Activated effector memory CD4-positive, alpha-beta T cell treated with anti-CD3 and anti-CD28 coated beads, Interleukin-2, amount 50 U/mL, for 16 hours (primary cell): ENCODE measurements around the gene BUB3.
A peak's percentile ranks its signal among the peaks of the same experiment; 100 is the strongest.
"Not testable (repeated sequence)": the region's sequence is repeated elsewhere in the genome, so short reads cannot be mapped to it uniquely, and the experiment has no call there.

Experiments
- DNase-seq: peaks from one replicate; pipeline ENCODE4 v3.0.0-alpha.2; 2020

Gene BUB3

GRCh38 chr10:123154711-123155505 lies 706 bp downstream of the BUB3 start:
- DNase-seq = peak; percentile 82

GRCh38 chr10:123156078-123156477 lies 1.9 kb downstream of the BUB3 start:
- no peak for DNase-seq

DNA sequence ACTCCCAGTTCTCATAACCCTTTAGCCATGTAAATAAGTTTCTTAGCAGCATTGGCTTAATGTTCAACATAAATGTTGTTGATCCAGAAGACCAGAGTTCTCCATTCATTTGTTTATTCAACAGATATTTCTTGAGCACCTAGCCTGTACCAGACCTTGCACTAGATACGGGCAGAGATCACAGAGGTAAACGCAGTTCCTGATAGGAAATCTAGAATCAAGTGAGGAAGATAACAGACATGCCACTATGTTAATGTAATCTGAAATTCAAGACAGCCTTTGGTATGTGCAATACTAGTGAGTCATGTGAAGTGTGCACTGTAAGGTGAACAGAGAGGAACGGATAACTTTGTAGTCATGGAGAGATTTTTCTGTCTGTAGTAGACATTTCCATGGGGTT lies 3.0 kb downstream of the BUB3 start:
- no peak for DNase-seq

GRCh38 chr10:123158682-123159081 lies 4.5 kb downstream of the BUB3 start:
- no peak for DNase-seq

DNA sequence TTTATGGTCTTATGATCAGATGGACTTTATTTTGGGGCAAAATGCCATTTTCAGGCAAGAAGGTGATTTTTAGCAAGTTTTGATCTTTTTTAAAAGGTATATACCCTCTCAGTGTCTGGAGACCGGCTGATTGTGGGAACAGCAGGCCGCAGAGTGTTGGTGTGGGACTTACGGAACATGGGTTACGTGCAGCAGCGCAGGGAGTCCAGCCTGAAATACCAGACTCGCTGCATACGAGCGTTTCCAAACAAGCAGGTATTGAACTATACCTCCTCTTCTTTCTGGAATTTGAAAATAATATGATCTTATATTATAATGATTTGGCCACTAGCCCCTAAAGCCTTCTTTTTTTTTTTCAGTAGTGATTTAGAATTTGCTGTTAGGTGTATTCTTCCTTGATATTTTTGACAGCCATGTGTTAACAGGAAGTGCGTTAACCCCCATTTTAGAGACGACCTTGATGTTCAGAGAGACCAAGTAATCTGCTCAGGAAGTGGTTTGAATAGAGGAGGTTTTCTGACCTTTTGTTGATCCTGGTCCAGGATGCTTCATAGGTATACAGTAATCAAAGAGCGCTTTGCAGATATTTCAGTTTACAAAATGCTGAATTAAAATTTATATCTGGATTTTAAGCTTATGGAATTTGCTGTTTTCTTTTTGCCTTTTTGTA lies 6.2 kb downstream of the BUB3 start:
- DNase-seq = no peak

- DNase-seq = no peak
Measured at GRCh38 chr10:123164319-123164718, 10.1 kb downstream of the BUB3 start.

DNA sequence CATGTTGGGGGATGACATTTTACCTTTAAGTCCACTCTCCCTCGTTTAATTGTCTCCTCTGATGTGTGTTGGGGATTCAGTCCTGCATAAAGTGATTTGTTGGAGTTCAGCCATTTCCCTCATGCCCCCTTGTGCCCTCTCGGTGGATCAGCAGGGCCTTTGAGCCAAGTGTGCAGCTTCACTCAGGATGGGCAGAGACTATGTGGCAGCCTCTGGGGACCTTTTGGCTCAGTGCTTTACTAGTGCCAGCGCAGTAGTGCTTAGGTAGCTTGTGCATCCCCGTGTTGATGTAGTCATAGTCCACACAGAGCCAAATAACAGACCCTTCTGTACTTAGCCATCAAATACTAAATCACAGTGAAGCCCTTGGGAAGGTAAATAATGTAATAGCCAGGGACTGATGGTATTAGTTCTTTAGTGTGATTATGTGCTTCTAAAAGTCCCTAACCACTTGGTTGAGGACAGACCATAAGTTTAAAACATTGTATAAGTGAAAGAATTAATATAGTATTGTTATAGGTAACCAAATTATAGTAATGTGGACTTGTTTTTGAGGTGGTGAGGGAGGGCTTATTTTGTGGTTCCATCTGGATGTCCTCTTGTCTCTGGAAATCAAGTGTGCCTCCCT lies 11.4 kb downstream of the BUB3 start:
- no peak for DNase-seq

GRCh38 chr10:123166618-123167017 lies 12.4 kb downstream of the BUB3 start:
- no peak for DNase-seq

DNA sequence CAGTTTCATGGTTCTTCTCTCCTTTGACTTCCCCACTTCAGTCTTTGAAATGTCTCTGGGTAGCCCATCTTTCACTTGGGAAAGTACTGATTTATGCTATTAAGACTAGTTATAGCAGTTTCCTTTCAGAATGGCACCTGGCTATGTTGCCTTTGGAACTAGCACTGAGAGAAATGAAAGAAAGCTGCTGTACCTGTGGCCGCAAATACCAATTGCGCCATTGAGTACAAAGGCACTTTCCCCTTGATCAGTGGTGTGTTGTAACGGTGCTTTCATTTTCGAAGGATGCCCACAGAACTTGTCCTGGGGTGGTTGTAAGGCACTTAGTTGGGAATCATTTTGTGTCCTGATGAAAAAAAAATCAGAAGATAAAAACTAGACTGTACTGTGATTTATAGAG lies 16.8 kb downstream of the BUB3 start:
- DNase-seq = no peak

DNA sequence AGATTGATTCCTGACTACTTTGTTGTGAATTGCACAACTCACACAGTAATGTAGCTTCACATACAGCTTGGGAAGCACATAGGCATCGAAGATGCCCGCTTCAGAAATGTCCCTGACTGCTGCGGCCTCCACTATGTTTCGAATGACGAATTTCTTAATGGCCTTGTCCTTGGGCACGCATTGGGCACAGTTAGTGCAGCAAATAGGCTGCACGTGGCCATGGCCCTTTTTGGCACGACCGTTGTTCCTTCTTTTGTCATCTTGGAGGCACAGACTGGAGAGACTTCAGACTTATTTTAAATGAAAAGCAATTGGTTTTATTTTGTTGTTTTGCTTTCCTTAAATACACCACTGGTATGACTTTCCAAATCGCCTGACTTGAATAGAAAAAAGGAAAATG lies 17.4 kb downstream of the BUB3 start:
- DNase-seq = not testable (repeated sequence)

DNA sequence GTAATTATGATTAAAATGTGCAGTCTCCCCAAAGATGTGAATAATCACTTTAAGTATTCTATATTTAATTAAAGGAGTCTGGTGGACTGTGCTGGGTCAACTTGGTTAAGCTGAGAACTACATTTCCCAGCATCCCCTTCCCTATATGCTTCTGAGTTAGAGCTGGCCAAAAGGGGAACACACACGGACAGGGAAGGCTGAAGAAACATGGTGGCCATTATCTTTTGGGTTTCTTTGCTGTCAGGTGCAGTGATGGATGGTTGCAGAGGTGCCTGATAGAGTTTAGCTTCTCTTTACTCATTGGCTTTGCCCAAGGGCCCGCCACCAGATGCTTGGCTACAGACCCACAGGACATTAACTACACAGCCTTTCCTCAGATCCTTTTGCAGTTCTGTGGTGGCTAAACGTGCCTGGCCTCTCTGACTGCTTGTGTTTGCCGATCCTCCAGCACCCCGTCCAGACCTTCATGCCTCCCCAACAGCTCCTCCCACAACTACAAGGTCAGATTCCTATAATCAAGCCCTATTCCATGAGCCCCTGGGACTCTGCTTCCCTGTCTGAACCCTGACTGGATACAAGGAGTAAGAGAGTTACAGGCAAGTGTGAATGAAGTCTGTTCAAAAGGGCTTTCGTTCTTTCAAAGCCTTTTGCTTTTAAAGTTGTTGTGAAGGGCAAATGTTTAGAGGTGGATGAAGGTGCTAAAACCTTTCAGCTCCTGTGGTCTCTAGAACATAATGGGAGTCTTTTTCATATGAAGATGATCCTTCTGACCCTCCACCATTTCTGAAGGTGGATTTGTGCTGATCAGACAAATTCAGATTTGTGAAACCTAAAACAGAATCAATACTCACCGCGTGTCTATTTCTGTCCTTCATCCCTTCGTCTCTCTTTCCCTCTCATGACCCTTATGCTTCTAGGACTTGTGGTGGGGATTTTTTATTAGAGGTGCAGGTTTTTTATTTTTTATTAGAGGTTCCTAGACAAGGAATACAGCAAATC lies 21.5 kb downstream of the BUB3 start:
- no peak for DNase-seq

DNA sequence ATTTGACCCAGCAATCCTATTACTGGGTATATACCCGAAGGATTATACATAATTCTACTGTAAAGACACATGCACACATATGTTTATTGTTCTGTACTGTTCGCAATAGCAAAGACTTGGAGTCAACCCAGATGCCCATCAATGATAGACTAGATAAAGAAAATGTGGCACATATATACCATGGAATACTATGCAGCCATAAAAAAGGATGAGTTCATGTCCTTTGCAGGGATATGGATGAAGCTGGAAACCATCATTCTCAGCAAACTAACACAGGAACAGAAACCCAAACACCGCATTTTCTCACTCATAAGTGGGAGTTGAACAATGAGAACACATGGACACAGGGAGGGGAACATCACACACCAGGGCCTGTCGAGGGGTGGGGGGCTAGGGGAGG lies 24.2 kb downstream of the BUB3 start:
- DNase-seq = not testable (repeated sequence)

DNA sequence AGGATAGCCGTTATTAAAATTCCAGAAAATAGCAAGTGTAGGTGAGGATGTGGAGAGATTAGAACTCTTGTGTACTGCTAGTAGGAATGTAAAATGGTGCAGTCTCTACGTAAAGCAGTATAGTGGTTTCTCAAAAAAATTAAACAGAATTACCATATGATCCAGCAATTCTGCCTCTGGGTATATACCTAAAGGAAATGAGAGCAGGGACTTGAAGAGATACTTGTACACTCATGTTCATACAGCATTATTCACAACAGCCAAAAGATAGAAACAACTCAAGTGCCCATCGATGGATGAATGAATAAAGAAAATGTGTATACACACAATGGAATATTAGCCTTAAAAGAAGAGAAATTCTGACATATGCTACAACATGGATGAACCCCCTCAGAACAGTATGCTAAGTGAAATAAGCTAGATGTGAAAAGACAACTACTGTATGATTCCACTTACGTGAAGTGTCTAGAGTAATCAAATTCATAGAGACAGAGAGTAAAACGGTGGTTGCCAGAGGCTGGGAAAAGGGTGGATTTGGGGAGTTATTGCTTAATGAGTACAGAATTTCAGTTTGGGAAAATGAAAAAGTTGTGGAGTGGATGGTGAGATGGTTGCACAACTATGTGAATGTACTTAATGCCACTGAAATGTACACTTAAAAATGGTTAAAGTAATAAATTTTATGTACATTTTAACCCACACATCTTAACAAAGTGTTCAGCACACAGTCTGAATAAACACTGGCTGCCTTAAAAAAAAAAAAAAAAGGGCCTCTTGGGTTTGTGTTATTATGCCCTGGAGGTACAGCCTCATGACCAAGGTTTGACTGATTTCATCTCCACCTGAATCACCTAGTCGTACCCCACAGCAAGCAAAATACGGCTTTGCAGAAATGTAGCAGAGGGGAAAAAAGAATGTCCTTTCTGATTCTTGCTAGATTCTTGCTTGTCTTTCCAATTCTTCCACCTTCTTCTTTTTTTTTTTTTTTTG lies 26.2 kb downstream of the BUB3 start:
- no peak for DNase-seq

DNA sequence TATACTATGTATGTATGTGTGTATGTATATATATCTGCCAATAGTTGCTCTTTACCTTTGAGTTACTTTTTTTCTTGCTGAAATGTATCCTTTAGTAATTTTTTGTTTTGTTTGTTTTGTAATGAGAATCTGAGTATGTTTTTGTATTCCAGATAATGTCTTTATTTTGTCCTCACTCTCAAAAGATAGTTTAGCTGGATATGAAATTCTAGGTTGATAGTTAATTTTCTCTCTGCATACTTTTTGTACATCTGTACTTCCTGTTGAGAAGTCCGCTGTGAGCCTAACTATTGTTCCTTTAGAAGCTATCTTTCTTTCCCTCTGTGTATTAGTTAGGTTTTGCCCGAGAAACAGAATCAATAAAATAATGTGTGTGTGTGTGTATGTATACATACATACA lies 29.5 kb downstream of the BUB3 start:
- DNase-seq = no peak

DNA sequence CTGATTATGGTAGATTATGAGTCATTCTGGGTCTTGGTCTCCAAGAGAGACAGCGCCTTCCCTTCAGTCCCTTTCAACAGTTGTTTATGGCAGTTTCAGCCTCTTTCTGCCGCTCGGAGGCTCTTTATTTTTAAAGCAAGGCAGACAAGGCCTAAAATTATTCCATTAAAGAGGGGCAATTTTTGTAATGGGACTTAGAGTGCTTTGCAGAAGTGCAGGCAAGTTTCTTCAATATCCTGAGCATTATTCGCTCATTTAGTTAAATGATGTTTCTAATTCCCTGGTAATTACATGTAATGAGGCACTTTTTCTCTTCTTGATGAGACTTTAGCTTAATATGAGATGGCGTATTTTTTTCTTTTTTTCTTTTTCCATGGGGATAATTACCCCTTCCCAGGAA lies 33.6 kb downstream of the BUB3 start:
- no peak for DNase-seq

- no peak for DNase-seq
Measured at GRCh38 chr10:123191886-123192285, 37.7 kb downstream of the BUB3 start.

DNA sequence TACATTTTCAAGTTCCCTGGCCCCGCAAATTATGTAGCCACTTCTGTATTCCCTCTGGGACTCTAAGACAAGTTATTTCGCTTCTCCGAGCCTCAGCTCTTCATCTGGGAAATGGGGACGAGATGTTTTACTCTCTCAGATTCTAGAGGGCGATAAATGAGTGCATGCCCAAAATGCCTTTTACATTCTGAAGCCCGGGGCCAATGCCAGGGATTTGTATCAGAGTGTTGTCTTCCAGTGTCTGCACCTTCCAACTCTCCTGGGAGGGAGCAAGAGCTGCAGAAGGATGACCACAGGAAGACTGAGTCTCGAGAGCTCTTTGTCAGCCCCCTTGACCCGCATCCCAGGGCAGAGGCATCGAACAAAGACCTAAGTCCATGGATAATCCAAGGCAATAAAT lies 39.9 kb downstream of the BUB3 start:
- no peak for DNase-seq

GRCh38 chr10:123200531-123200930 lies 46.3 kb downstream of the BUB3 start:
- DNase-seq = no peak

GRCh38 chr10:123202506-123202905 lies 48.3 kb downstream of the BUB3 start:
- no peak for DNase-seq

DNA sequence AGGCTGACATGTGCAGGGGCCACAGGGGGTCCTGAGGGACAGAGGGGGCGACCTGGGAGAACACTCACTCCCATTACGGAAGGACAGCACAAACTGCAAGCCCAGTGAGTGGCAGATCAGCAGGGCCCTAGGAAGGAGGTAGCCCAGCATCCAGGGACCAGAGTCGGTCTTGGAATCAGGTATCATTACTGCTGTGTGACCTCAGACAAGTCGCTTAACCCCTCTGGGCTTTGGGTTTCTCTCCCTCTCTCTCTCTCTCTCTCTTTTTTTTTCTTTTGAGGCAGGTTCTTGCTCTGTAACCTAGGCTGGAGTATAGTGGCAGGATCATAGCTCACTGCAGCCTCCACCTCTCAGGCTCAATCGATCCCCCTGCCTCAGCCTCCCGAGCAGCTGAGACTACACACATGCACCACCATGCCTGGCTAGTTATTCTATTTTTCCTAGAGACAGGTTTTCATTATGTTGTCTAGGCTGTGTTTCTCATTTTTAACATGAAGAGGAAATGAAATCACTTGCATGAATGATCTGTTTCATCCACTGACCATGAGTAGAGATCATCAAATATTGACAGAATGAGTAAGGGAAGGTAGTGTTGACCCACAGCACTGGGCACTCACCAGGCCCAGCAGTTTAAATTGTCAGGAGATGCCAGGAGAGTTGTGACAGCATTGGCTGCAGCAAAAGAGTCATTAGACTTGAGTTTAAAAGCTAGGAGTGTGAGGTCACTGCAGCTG lies 49.4 kb downstream of the BUB3 start:
- DNase-seq = no peak

DNA sequence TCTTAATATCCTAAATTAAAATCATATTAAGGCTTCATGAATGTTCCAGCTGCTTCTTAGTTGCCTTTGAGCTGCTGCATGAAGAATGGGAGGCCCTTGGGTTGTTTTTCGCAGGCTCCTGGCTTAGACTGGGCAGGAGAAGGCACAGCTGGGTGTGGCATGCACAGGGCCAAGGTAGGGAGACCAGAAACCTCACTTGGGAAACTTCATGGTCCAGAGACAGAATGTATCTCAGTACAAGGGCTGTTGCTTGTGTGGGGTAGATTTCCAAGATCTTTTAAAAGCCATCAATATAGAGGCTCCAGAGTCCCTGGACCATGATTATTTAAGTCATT lies 49.9 kb downstream of the BUB3 start:
- DNase-seq = no peak
